Activated CD4-positive, CD25-positive, alpha-beta regulatory T cell treated with anti-CD3 and anti-CD28 coated beads, Interleukin-2, amount 50 U/mL, for 24 hours (primary cell): ENCODE measurements around the gene ZBTB43.

ENCODE experiments used
- ATAC-seq, 2 donors: fragments of 150-1000 bp; cut with Tn5 transposase; one replicate each; pipeline ENCODE4 v1.10.0; 2021; ENCODE audit warnings: mild to moderate bottlenecking in 1 of 2, moderate library complexity in 1 of 2

The ZBTB43 gene

GRCh38 chr9:126860077-126860756, 55.4 kb downstream of the ZBTB43 start, which contains the start of gene ZBTB34:
Gene ZBTB34, plus strand, starts transcription at chr9:126860639. Its CDS starts 18,761 bp downstream, at chr9:126879400.
- peak; percentile 73 to 80 for ATAC-seq

GRCh38 chr9:126860757-126861466, 56.1 kb downstream of the ZBTB43 start:
- ATAC-seq: peak; percentile 14 to 22

DNA sequence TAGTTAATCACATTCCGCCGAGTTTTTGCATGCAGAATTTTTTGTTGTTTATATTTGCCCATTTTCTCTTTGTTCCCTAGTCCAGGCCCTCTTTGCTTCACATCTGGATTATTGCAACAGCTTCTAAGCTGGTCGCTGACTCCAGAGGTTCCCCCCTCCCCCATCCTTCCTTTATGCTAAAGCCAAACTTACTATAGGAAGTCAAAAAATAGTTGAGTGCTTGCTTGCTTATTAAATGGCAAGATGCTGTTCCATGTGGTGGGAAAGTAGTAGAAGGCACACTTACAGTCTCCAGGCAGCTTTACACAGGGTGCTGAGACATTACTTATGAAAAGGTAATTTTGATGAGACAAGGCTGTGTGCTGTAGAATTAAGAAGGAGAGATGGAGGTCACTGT, 56.9 kb downstream of the ZBTB43 start:
- no peak for ATAC-seq

DNA sequence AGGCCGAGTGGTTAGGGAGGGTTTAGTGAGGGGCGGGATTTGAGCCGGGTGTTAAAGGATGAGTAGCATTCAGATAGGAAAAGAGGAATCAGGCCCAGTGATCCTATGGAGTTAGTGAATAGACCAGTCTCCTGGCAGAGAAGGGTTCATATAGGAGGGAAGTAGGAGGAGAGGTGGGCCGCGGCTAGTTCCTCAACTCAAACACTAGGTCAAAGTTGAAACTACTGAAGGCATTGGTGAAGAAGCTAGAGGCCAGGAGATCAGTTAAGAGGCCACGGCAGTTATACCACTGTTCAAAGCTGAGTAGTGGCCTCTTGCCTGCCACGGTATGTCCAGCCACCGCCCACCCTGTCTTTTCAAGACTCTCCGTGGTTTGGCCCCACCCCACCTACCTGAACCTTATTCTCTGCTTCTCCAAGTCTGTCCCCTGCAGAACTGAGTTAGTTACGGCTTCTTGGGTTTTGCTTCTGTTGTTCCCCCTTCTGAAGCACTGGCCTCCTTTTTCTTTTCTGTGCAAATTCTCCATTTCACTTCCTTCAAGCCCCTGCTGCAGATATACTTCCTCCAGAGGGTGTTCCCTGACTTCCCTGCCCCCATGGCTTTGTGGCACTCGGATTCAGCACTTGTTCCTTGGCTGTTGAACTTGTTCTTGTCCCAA, 57.4 kb downstream of the ZBTB43 start:
- ATAC-seq: no peak

DNA sequence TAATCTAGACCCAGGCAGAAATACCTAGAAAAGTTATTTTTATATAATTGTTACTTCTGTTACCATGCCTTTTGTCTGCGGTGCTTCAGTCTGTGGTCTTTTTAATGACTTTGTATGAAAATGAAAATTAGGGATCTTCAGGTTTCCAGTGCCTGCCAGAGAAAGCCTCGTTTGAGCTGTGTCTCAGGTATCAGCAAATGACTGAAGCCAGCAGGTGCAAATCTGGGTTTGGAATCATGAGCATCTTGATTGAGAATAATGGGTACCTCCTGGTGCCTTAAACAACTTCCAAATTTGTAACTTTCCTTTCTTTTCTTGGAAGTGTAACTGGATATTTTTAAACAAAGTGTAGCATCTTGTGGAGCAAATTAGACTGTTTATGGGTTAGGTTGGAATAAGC, 59.9 kb downstream of the ZBTB43 start:
- no peak for ATAC-seq

GRCh38 chr9:126869368-126869767, 64.5 kb downstream of the ZBTB43 start:
- ATAC-seq: no peak

GRCh38 chr9:126872516-126872915, 67.7 kb downstream of the ZBTB43 start:
- no peak for ATAC-seq

GRCh38 chr9:126874546-126875314, 69.9 kb downstream of the ZBTB43 start:
- no peak for ATAC-seq

- ATAC-seq: no peak
These were observed 71.1 kb downstream of the ZBTB43 start for GRCh38 chr9:126875756-126876510.

DNA sequence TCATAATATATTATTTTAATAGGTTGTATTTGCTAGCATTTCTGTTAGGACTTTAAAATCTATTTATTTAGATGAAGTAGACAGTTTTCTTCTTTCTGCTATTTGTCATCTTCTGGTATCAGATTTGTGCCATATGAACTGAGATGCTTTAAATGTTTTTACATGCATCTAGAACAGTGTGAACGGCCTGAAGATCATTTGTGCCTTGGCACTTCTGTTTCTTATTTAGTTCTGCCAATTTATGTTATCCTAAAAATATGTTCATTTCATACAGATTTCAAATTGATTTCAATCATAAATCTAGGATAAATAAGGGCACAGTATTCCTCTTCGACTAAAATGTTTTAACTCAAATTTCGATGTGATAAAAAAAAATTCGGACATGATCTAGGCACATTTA, 71.7 kb downstream of the ZBTB43 start:
- no peak for ATAC-seq

DNA sequence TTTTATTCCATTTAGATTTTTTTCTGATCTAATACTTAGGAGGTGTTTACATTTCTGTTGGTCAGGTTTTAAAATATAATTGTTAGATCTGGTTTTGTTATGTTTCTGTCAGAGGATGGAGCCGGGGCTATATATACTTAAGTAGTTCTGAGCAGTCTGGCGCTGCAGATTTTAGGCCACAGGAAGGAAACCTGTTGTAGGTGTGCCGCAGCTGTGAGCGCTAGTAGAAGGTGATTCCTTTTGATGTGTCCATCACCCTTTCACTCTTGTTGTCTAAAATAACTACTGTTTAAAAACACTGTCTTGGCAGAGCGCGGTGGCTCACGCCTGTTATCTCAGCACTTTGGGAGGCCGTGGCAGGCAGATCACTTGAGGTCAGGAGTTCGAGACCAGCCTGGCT, 72.6 kb downstream of the ZBTB43 start:
- ATAC-seq: no peak

DNA sequence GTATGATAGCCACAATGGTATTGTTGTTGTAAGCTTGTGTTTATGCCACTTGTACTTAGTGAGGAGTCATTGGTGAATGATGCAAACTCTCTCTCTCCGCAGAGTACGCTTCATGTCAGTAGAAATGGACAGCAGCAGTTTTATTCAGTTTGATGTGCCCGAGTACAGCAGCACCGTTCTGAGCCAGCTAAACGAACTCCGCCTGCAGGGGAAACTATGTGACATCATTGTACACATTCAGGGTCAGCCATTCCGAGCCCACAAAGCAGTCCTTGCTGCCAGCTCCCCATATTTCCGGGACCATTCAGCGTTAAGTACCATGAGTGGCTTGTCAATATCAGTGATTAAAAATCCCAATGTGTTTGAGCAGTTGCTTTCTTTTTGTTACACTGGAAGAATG, 74.4 kb downstream of the ZBTB43 start:
- ATAC-seq: no peak

- no peak for ATAC-seq
These were observed 75.5 kb downstream of the ZBTB43 start for GRCh38 chr9:126880226-126880946.

DNA sequence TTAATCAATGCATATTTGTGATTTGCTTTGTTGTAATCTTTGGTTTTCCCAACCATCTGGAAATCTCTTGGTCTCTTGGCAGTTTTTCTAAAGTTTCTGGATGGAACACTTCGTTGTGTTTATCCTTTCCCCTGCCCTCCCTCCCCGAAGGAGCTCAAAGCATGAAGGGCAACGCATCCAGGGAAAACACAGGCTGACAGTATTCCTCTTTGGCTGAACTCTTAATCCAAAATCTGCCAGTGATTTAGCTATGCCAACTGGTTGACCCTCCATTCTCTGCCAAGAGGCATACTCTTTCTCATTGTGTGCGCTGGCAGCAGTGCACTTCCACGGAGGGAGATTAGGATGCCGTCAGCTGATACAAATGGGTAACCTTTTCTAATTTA, 76.1 kb downstream of the ZBTB43 start:
- no peak for ATAC-seq

DNA sequence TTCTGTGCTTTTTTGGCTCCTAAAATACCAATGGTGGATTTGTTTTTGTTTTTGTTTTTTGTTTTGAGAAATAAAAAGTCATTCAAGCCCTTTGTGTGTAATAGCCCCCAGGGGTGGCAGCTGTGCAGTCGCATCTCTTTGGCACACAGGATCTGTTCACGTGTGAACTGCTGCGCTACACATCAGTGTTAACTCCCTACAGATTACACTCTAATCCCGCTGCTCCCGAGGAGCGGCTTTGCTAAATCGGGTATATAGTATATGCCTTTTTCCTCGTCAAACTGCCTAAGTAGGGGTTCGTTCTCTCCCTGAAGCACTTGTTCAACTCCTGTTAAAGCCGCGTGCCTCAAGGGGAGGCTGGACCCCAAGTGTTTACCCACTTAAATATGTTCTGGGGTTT, 77.9 kb downstream of the ZBTB43 start:
- ATAC-seq: no peak

GRCh38 chr9:126883636-126884035, 78.8 kb downstream of the ZBTB43 start:
- no peak for ATAC-seq

- ATAC-seq: no peak
These were observed 80.3 kb downstream of the ZBTB43 start for GRCh38 chr9:126885131-126885641.

GRCh38 chr9:126886034-126886822, 81.4 kb downstream of the ZBTB43 start:
- no peak for ATAC-seq

DNA sequence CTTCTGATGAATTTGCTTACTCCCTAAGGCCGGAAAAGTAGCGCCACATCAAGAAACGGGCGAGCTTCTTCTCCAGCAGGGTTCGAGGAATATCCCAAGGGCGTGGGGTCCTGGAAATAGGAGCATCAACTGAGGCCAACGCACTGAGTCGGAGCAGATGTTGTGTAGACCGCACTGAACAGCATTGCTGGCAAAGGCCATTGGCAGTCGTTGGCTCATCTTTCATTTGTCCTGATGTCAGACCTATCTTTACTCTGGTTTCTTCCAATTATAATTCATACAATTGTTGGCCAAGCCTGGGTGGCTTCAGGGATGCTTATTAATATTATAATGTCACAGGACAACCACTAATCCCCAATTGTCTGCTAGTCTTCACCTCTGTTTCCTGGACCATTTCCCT, 82.1 kb downstream of the ZBTB43 start:
- no peak for ATAC-seq
